HG03558 (cell line): ENCODE results near the gene MADCAM1.
A peak's percentile ranks its signal among the peaks of the same experiment; 100 is the strongest.

Source experiments
- ATAC-seq: cut with Tn5 transposase; IDR thresholded peaks from one replicate; pipeline ENCODE4 v1.9.1; 2021; ENCODE audit warnings: moderate number of reproducible peaks; ENCODE audit not compliant: unreplicated experiment; ENCODE audit errors: extremely low read depth

Gene MADCAM1

GRCh38 chr19:506404-507285, 10.4 kb downstream of the MADCAM1 start:
- ATAC-seq = peak; percentile 36

- ATAC-seq = peak; percentile 31
These were observed 11.3 kb downstream of the MADCAM1 start, which contains the start of gene TPGS1 for GRCh38 chr19:507286-508203. TPGS1 (plus strand) TSS chr19:507497; CDS start chr19:507507, 10 bp downstream.

GRCh38 chr19:508204-509150, 12.2 kb downstream of the MADCAM1 start:
- ATAC-seq = no peak

GRCh38 chr19:510606-511100, 14.4 kb downstream of the MADCAM1 start:
- ATAC-seq = no peak

- ATAC-seq = no peak
These were observed 15.0 kb downstream of the MADCAM1 start for GRCh38 chr19:511101-511851.

- ATAC-seq = no peak
These were observed 16.5 kb downstream of the MADCAM1 start for GRCh38 chr19:512547-513365.

- ATAC-seq = no peak
These were observed 17.3 kb downstream of the MADCAM1 start for GRCh38 chr19:513368-514165.

- ATAC-seq = no peak
These were observed 17.9 kb downstream of the MADCAM1 start for GRCh38 chr19:514166-514663.

- ATAC-seq = no peak
These were observed 21.7 kb downstream of the MADCAM1 start for GRCh38 chr19:517721-518597.

- no peak for ATAC-seq
These were observed 22.4 kb downstream of the MADCAM1 start for GRCh38 chr19:518598-519231.

- no peak for ATAC-seq
These were observed 23.2 kb downstream of the MADCAM1 start for GRCh38 chr19:519449-519865.

GRCh38 chr19:522726-523125, 26.4 kb downstream of the MADCAM1 start:
- no peak for ATAC-seq

- ATAC-seq = no peak
These were observed 27.9 kb downstream of the MADCAM1 start for GRCh38 chr19:524062-524674.

- no peak for ATAC-seq
These were observed 28.7 kb downstream of the MADCAM1 start for GRCh38 chr19:525029-525428.

- ATAC-seq = no peak
These were observed 29.7 kb downstream of the MADCAM1 start for GRCh38 chr19:525857-526419.
